PFSK-1 (cell line): ENCODE data around the gene STIM2.

Experiments
- FOXP2 ChIP-seq: optimal IDR thresholded peaks from 2 replicates; pipeline ENCODE3; 2011; ENCODE audit warnings: borderline replicate concordance, control low read depth, inconsistent platforms; ENCODE audit not compliant: insufficient read depth; ENCODE audit errors: extremely low read length, extremely low read depth
- POLR2AphosphoS5 ChIP-seq: IDR thresholded peaks from 2 replicates; pipeline ENCODE4 v1.6.1; 2012; ENCODE audit warnings: low read depth, mild to moderate bottlenecking, control low read depth, low read length, moderate library complexity
- SIN3A ChIP-seq: IDR thresholded peaks from 2 replicates; pipeline ENCODE4 v1.6.1; 2012; ENCODE audit warnings: mild to moderate bottlenecking, low read length, moderate library complexity, borderline replicate concordance; ENCODE audit not compliant: insufficient read depth
- TAF1 ChIP-seq: IDR thresholded peaks from 2 replicates; pipeline ENCODE4 v1.6.1; 2012; ENCODE audit warnings: low read length, control low read depth, borderline replicate concordance; ENCODE audit not compliant: insufficient read depth
- TF ChIP-seq, protein P1 (sequence below), 2 experiments: IDR thresholded peaks; 2 replicates each; pipeline versions ENCODE4 v1.6.1 to v1.8.0; 2011 to 2012; ENCODE audit warnings: low read depth in 2 of 2, low read length in 2 of 2, control low read depth in 1 of 2, inconsistent platforms in 1 of 2, mild to moderate bottlenecking in 1 of 2, moderate library complexity in 1 of 2; ENCODE audit not compliant: insufficient read depth in 1 of 2

- TF ChIP-seq TAF1 (no peak), SIN3A (no peak), POLR2AphosphoS5 (no peak), FOXP2 (no peak)
- TF ChIP-seq, protein P1, sequence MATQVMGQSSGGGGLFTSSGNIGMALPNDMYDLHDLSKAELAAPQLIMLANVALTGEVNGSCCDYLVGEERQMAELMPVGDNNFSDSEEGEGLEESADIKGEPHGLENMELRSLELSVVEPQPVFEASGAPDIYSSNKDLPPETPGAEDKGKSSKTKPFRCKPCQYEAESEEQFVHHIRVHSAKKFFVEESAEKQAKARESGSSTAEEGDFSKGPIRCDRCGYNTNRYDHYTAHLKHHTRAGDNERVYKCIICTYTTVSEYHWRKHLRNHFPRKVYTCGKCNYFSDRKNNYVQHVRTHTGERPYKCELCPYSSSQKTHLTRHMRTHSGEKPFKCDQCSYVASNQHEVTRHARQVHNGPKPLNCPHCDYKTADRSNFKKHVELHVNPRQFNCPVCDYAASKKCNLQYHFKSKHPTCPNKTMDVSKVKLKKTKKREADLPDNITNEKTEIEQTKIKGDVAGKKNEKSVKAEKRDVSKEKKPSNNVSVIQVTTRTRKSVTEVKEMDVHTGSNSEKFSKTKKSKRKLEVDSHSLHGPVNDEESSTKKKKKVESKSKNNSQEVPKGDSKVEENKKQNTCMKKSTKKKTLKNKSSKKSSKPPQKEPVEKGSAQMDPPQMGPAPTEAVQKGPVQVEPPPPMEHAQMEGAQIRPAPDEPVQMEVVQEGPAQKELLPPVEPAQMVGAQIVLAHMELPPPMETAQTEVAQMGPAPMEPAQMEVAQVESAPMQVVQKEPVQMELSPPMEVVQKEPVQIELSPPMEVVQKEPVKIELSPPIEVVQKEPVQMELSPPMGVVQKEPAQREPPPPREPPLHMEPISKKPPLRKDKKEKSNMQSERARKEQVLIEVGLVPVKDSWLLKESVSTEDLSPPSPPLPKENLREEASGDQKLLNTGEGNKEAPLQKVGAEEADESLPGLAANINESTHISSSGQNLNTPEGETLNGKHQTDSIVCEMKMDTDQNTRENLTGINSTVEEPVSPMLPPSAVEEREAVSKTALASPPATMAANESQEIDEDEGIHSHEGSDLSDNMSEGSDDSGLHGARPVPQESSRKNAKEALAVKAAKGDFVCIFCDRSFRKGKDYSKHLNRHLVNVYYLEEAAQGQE (IDR thresholded peaks at IDR 0.05; ENCODE audit: insufficient read depth in 1 of 2, low read depth in 2 of 2, low read length in 2 of 2): no peak
Measured at GRCh38 chr4:27024805-27025204, 164.2 kb downstream of the STIM2 start.
